SK-N-MC (cell line): ENCODE data around the gene RUSF1.
"Not testable (repeated sequence)": the region's sequence is repeated elsewhere in the genome, so short reads cannot be mapped to it uniquely, and the experiment has no call there.

Source experiments
- DNase-seq: peaks from one replicate; pipeline ENCODE4 v3.0.0-alpha.2; 2011; ENCODE audit warnings: low read depth, low spot score
- H3K27ac ChIP-seq: fragments of 200-600 bp; sonication (generic); 2 replicates; pipeline ENCODE4 v1.5.1; 2016; ENCODE audit warnings: mixed run types
- H3K36me3 ChIP-seq: fragments of 200-600 bp; sonication (generic); 2 replicates; pipeline ENCODE4 v1.6.1; 2017; ENCODE audit warnings: antibody characterized with exemption, low read length, mixed read lengths; ENCODE audit not compliant: insufficient read depth
- H3K4me3 ChIP-seq: fragments of 200-600 bp; sonication (generic); 2 replicates; pipeline ENCODE4 v1.5.1; 2016
- H3K9ac ChIP-seq: fragments of 200-600 bp; sonication (generic); 2 replicates; pipeline ENCODE4 v1.8.0; 2017; ENCODE audit warnings: mixed run types, mixed read lengths; ENCODE audit not compliant: insufficient read length
- H3K9me3 ChIP-seq: fragments of 200-600 bp; sonication (generic); 2 replicates; pipeline ENCODE4 v1.6.1; 2017; ENCODE audit warnings: low read depth, mild to moderate bottlenecking, antibody characterized with exemption, low read length, moderate library complexity, mixed read lengths
- EZH2 ChIP-seq: fragments of 200-600 bp; sonication (generic); IDR thresholded peaks from one replicate; pipeline ENCODE4 v1.6.1; 2017; ENCODE audit warnings: antibody characterized with exemption
- FOXP2 ChIP-seq: optimal IDR thresholded peaks from 2 replicates; pipeline ENCODE3; 2011; ENCODE audit warnings: mild to moderate bottlenecking, moderate library complexity; ENCODE audit not compliant: insufficient read depth; ENCODE audit errors: extremely low read length, control extremely low read depth
- POLR2AphosphoS5 ChIP-seq: IDR thresholded peaks from 2 replicates; pipeline ENCODE4 v1.6.1; 2012; ENCODE audit warnings: mild to moderate bottlenecking, low read depth, low read length, borderline replicate concordance

RUSF1 gene

DNA sequence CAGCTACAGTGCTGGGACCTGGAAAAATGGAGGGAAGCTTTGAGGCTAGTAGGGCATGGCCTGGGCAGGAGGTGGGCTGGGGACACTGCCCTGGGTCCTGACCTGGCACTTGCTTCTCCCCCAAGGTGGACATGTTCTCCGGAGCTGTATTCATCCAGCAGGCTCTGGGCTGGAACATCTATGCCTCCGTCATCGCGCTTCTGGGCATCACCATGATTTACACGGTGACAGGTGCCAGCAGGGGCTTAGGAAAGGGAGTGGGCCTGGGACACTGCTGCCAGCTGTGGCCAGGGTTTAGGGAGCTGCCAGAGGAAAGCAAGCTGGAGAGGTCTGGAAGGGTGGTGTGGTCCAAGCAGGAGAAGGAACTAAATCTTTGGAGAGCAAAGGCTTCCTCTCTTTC, 22.1 kb downstream of the RUSF1 start:
- DNase-seq, result no peak
- no peaks in the 10 kb centered on the region for H3K9me3 ChIP-seq
- H3K9ac ChIP-seq, result no peak overlapping the region
- no peak overlapping the region for H3K4me3 ChIP-seq
- H3K27ac ChIP-seq, result no peak overlapping the region
- TF ChIP-seq FOXP2 (no peak), POLR2AphosphoS5 (no peak), EZH2 (no peak)
- no peaks in the 10 kb centered on the region for H3K36me3 ChIP-seq

DNA sequence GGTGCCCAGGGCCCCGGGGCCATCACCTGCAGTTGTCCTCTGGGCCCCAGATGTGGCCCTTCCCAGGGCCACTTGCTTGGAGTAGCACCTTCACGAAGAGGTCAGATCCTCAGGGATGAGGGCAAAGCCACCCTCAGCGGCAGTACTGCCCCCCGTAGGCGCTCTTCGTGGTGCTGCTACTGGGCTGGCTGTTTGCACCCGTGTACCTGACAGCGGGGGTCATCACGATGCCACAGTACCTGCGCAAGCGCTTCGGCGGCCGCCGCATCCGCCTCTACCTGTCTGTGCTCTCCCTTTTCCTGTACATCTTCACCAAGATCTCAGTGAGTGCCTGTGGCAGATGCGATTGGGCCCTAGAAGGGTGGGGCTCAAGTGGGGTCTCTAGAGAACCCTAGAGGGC, 22.6 kb downstream of the RUSF1 start:
- H3K36me3 ChIP-seq, result no peaks in the 10 kb centered on the region
- TF ChIP-seq EZH2 (no peak), FOXP2 (no peak), POLR2AphosphoS5 (no peak)
- H3K27ac ChIP-seq, result no peak overlapping the region
- no peak overlapping the region for H3K9ac ChIP-seq
- H3K4me3 ChIP-seq, result no peak overlapping the region
- no peaks in the 10 kb centered on the region for H3K9me3 ChIP-seq
- DNase-seq, result no peak

DNA sequence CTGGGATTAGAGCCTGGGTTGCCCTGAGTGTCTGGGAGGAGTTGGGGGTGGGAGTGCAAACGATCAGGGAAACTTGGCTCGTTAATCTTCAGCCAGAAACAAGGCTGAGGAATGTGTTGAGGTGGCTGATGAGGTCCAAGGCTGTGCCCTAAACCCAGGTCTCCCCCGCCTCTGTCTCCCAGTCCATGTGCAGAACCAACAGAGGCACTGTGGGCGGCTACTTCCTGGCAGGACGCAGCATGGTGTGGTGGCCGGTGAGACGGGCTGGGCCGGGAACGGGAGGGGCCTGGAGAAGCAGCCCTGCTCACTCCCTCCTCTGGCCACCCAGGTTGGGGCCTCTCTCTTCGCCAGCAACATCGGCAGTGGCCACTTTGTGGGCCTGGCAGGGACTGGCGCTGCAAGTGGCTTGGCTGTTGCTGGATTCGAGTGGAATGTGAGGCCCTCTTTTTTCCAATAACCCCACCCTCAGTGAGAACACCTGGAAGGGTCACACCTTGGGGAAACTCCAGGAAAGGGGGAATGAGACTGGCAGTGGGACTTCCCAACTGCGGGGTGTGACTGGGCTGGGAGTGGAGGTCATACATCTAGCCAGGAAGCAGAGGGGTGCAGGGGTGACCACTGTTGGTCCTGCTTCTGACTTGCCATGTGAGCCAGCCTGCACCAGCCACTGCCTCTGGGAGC, 23.6 kb downstream of the RUSF1 start:
- Histone ChIP-seq H3K36me3 (no peaks in the 10 kb centered on the region), H3K9me3 (no peaks in the 10 kb centered on the region), H3K9ac (no peak overlapping the region), H3K4me3 (no peak overlapping the region), H3K27ac (no peak overlapping the region)
- DNase-seq, result no peak
- TF ChIP-seq EZH2 (no peak), FOXP2 (no peak), POLR2AphosphoS5 (no peak)

DNA sequence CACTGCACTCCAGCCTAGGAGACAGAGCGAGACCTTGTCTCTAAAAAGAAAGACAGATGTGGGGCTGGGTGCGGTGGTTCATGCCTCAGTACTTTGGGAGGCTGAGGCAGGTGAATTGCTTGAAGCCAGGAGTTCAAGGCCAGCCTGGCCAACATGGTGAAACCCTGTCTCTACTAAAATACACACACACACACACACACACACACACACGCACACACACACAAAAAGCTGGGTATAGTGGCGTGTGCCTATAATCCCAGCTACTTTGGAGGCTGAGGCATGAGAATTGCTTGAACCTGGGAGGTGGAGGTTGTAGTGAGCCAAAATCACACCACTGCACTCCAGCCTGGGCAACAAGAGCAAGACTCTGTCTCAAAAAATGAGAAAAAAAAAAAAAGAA, 24.1 kb downstream of the RUSF1 start:
- not testable (repeated sequence) for H3K4me3 ChIP-seq, H3K9me3 ChIP-seq, H3K9ac ChIP-seq, H3K27ac ChIP-seq, H3K36me3 ChIP-seq, DNase-seq

DNA sequence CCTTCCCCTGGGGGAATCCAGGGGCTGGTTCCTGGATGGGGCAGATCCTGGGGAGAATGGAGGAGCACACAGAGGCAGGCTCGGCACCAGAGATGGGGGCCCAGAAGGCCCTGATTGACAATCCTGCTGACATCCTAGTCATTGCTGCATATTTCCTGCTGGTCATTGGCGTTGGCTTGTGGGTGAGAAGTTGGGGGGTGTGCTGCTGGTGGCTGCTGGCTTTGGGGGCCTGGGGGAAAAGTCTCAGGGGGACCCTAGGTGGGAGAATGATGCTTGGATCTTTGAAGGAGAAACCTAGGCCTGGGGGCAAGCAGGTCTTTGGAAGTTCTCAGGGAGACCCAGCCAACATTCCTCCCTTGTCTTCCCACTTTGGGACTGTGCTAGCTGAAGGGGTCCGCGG, 25.1 kb downstream of the RUSF1 start, which contains the start of gene SLC5A2:
TSS of gene SLC5A2 (plus strand) at position 43 of the 400 bp plus-strand sequence. CDS start at position 57, 14 bp downstream.
- H3K9me3 ChIP-seq, result no peaks in the 10 kb centered on the region
- H3K9ac ChIP-seq, result no peak within 1 kb of the TSS
- no peaks in the 10 kb centered on the region for H3K36me3 ChIP-seq
- DNase-seq, result no peak
- H3K4me3 ChIP-seq, result no peak within 1 kb of the TSS
- no peak for TF ChIP-seq POLR2AphosphoS5
- TF ChIP-seq FOXP2, result no peak
- no peak for TF ChIP-seq EZH2
- H3K27ac ChIP-seq, result no peak within 1 kb of the TSS

DNA sequence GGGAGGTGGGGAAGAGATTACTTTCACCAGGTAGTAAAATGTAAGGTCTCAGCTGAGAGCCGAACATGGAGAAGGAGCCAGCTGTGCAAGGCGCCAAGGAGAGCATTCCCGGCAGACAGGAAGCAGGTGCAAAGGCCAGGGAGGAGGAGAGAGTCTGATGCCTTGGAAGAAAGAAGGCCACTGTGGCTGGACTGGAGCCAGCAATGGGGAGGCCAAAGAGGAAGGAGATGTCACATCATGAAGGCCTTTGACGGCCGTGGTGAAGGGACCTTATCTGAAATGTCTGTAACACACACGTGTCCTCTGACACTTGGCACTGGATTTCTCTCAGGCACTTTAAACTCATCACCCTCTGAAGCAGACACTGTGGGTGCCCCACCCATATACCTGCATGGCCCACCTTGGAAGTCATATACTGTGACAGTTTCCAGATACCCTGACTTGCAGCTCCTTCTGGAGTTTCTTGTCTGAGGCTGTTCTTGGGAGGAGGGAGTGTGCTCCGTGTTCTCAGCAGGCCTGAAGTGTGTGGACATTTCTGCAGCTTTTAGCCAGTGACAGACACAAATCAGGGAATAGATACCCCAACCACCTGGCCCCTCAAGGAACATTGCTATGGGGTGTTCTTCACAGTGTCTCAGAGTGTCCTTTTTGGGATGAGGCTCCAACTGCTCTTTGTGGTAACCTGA, 27.2 kb downstream of the RUSF1 start:
- H3K9ac ChIP-seq, result no peak overlapping the region
- no peak overlapping the region for H3K4me3 ChIP-seq
- DNase-seq, result no peak
- H3K36me3 ChIP-seq, result no peaks in the 10 kb centered on the region
- no peak overlapping the region for H3K27ac ChIP-seq
- no peaks in the 10 kb centered on the region for H3K9me3 ChIP-seq
- TF ChIP-seq EZH2 (no peak), POLR2AphosphoS5 (no peak), FOXP2 (no peak)

DNA sequence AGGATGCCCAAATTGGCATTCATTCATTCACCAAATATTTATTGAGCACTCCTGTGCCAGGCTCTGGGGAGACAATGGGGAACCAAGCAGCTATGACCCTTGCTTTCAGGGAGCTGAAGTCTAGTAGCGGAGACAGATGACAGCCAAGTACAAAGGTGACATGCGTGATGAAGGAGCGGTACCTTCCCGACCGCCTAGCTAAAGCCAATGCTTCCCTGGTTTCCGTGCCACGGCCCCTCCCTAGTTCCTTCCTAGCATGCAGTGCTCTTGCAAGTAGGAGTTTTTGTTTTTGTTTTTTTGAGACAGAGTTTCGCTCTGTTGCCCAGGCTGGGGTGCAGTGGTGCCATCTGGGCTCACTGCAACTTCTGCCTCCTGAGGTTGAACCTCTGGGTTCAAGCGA, 28.4 kb downstream of the RUSF1 start:
- DNase-seq, result no peak
- Histone ChIP-seq H3K4me3 (no peak overlapping the region), H3K27ac (no peak overlapping the region), H3K9ac (no peak overlapping the region), H3K9me3 (no peaks in the 10 kb centered on the region), H3K36me3 (no peaks in the 10 kb centered on the region)
- TF ChIP-seq POLR2AphosphoS5, result no peak
- TF ChIP-seq EZH2, result no peak

DNA sequence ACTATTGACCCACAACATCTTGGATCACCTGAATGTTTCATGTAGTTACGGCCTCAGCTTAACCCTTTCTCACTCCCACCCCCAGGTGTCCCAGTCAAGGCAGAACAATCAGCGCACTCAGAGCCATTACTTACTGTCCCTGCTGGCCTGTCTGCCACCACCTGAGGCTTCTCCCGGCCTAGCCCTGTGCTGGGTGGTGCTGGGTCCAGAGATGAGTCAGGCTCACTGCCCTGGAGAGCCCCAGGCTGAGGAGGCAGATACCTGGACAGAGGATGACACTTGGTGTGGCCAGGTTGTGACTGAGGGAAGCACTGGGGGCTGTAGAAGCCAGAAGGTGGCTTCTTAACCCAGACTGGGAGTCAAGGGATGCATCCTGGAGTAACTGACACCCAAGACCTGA, 29.2 kb downstream of the RUSF1 start:
- no peak overlapping the region for H3K27ac ChIP-seq
- no peak for DNase-seq
- TF ChIP-seq EZH2 (no peak), FOXP2 (no peak), POLR2AphosphoS5 (no peak)
- H3K36me3 ChIP-seq, result no peaks in the 10 kb centered on the region
- no peak overlapping the region for H3K9ac ChIP-seq
- no peak overlapping the region for H3K4me3 ChIP-seq
- H3K9me3 ChIP-seq, result no peaks in the 10 kb centered on the region
